Measurements from ENCODE around the gene ZCCHC14.
"Not testable (repeated sequence)": the region's sequence is repeated elsewhere in the genome, so short reads cannot be mapped to it uniquely, and the experiment has no call there.

ZCCHC14 gene

GRCh38 chr16:87481711-87482110, 11.1 kb downstream of the ZCCHC14 start:
- not testable (repeated sequence) for DNase-seq (ENCODE audit: low read depth, low spot score)

DNA sequence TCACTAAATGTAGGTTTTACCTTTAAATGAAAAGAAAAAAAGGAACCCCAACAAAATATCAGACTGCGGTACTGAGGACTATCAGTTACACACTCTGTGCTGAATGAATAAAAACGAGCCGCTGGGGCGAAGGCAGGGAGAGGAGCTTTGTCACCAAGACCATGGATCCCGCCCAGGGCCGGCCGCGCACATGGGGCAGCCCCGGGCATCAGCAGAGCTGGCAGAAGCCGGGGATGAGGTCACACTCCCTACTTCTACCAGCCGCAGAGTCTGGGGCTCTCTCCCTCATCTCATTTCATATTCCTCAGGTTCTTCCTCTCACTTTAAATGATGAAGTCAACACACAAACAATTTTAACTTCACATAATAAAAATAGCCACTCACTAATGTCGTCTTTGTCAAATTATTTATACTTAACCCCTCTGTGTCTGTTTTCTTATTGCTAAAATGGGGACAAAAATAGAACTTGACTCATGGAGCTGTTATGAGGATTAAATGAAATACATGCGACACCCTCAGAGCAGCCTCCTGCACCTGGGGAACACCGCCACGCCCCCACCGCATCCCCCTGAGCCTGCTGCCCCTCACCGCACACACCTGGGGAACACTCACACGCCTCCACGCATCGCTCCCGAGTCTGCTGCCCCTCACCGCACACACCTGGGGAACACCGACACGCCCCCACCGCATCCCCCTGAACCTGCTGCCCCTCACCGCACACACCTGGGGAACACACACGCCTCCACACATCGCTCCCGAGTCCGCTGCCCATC, 15.4 kb downstream of the ZCCHC14 start:
- not testable (repeated sequence) for DNase-seq (ENCODE audit: low read depth, low spot score)

DNA sequence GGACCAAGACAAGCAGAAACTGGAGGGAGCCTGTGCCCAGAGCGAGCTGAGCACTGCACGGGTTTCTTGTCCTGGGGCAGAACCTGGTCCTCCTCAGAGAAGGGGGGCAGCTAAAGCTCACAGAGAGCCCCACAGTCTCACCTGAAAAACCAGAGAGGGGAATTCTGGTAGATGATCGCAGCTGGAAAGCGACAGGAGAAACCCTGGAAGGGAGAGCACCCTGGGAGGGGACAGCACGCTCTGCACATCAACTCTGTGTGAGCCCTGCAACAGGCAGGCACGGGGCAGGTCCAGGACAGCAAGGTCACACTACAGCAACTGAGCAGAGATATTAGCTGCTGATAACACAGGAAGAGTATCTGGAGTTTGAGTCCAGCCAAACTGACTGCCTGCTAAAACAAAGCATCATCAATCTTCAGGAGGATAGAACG, 18.2 kb downstream of the ZCCHC14 start:
- DNase-seq (ENCODE audit: low read depth, low spot score): no peak

GRCh38 chr16:87474017-87474416, 18.8 kb downstream of the ZCCHC14 start:
- DNase-seq (ENCODE audit: low read depth, low spot score): no peak

GRCh38 chr16:87472935-87473334, 19.9 kb downstream of the ZCCHC14 start:
- no peak for DNase-seq (ENCODE audit: low read depth, low spot score)

DNA sequence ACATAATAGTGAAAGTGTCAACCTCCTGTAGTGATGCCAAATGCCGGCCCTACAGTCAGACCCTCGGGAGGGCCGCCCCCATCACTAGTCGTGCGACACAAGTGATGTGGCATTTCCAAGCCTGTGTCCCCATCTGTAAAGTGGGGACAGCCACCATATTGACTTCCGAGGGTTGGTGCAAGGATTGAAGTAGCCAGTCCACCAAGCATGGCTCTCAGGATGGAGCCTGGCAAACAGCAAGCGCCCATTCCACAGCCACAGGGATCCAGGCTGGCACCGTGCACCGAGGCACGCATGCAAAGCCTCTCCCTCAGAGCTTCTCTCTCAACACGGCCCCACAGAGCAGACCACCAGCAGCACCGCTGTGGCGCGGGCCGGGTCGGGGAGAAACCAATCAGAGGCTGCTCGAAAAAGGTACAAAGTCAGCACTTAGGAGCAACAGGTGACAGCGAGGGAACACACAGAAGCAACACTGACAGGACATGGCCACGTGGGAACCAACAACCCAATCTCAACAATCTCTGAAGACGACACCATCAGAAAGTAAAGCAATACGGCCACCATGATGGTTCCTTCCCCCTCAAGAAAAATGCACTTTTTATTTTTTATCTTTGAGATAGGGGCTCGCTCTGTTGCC, 20.6 kb downstream of the ZCCHC14 start:
- no peak for DNase-seq (ENCODE audit: low read depth, low spot score)

- no peak for DNase-seq (ENCODE audit: low read depth, low spot score)
These were observed 21.3 kb downstream of the ZCCHC14 start for GRCh38 chr16:87471278-87472141.

DNA sequence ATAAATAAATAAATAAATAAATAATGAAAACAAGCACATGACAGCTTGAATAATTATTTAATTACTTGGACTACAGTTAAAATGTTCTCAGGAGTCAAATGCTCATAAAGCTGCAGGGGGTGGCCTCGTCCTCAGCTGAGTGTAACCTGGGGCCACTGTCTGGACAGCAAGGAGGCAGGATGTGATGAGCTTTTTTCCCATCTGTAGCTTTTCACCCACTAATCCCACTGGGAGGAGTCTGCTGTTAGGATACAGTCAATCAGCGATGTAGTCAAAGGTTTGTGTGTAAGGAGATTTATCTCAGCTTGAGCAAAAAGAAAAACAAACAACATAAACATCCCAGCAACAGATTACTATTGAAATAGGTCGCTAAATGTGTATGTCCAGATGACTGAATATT, 22.5 kb downstream of the ZCCHC14 start:
- DNase-seq (ENCODE audit: low read depth, low spot score): no peak

GRCh38 chr16:87469169-87469568, 23.7 kb downstream of the ZCCHC14 start:
- no peak for DNase-seq (ENCODE audit: low read depth, low spot score)

GRCh38 chr16:87468550-87468949, 24.3 kb downstream of the ZCCHC14 start:
- DNase-seq (ENCODE audit: low read depth, low spot score): no peak

DNA sequence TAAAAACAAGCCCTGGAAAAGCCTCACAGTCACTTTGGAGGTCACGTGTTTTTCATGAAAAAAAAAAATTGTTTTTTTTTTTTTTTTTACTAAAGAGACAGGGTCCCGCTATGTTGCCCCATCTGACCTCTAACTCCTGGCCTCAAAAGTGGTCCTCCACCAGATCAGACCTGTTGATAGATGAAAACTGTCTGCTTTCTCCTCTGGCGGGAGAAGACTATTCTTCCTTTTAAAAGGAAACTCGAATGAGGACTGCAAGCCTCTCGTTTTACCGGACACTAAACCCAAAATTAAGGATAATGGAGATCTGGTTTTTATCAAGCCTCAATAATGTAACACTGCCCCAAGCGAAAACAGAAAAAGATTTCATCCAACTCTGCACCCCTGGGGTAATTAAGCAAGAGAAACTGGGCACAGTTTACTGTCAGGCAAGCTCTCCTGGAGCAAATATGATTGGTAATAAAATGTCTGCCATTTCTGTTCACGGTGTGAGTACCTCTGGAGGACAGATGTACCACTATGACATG, 25.8 kb downstream of the ZCCHC14 start:
- DNase-seq (ENCODE audit: low read depth, low spot score): no peak

DNA sequence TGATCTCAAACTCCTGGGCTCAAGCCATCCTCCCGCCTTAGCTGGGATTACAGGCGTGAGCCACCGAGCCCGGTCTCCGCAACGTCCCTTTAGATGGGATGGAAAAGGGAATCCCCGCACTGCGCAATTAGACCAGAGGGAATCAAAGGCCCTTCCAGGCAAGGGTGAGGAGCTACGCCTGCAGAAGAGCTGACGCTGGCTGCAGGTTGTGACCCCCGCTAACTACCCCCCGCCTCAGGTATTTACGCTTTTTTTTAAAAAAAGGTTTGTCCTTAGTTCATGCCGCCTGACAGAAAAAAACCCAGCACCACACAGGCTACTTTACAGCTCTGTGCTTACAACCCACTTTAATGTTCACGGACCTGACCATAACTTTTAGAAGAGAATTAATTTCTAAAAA, 26.9 kb downstream of the ZCCHC14 start:
- no peak for DNase-seq (ENCODE audit: low read depth, low spot score)

GRCh38 chr16:87465306-87465705, 27.5 kb downstream of the ZCCHC14 start:
- DNase-seq (ENCODE audit: low read depth, low spot score): no peak

DNA sequence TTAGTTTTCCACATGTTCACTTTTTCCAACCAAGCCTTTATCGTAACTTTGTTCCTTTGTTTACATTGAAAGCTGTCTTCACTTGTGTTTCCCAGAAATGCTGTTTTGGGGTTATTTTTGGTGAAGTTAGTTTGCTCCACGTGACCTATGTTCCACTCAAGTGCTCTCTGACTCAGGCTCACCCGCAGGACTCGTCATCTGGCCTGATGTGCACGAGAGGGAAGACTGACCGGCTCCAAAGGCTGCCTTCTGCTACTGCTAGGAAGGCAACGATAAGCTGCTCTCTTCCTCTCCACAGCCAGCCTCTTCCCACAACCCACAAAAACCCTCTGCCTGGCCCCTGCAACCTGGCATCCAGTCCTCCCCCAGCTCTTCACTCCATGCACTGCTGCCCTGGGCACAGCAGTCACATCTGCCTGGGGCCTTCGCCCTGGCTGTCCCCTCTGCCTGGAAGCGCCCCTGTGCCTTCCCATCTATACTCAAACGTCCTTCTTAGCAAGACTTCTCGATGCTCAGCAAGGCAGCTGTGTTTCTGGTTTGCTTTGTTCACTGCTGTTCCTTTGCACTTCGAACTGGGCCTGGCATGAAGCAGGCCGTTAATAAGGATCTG, 28.0 kb downstream of the ZCCHC14 start:
- DNase-seq (ENCODE audit: low read depth, low spot score): no peak

DNA sequence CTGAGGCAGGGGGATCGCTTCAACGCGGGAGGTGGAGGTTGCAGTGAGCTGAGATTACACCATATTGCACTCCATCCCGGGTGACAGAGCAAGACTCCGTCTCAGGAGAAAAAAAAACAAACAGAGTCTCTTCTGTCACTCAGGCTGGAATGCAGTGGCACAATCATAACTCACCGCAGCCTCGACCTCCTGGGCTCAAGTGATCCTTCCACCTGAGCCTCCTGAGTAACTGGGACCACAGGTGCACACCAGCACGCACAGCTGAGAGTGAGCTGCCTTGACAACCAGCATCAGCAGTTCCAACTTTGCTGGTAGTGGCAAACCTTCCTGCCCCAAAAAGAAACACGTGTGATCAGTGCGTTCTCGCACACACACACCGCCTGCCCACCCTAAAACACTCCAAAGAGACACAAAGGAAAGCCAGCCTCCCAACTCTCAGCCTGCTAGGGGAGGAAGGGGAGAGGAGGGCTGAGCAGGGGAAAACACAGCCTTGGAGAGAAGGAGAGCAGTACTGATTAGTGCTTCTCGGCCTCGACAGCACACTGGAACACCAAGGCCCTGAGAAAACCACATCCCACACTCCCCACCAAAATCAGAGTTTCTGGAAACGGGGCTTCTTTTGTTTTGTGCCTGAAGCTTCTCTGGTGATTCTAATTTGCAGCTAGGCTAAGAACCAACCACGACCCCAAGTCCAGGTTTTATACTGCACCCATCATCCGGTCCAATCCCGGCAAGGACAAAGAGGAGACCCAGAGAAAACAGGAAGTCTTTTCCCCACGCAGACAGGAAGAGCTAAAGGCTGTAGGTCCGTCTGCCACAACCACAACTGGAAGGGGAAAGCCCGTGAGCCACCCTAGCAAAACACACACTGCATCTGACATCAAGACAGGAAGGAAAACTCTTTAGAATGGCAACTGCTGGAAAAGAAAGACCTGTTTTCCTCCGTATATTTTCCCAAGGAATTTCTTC, 28.8 kb downstream of the ZCCHC14 start:
- no peak for DNase-seq (ENCODE audit: low read depth, low spot score)

DNA sequence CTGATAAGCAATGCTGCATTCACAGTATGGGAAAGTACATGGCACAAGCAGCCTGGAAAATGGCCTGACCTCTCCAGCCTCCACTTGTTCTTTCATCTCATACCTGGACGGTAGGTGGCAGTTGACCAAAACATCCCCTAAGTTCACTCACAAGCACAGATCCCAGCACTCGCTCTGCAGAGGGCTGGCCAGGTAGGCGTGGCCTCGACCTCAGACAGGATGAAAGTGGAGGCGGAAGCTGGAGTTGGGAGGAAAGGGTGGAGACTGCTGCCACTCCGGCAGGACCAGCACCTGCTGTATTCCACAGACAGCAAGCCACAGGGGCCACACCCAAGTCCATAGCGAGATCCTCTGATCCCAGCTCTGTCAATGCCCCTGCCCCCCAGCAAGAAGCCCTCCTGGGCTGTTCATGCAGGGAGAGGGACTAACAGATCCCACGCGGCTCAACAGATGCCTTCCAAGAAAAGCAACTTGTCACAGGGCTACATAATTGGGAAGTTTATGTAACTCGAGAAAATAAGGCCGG, 31.3 kb downstream of the ZCCHC14 start:
- no peak for DNase-seq (ENCODE audit: low read depth, low spot score)

DNA sequence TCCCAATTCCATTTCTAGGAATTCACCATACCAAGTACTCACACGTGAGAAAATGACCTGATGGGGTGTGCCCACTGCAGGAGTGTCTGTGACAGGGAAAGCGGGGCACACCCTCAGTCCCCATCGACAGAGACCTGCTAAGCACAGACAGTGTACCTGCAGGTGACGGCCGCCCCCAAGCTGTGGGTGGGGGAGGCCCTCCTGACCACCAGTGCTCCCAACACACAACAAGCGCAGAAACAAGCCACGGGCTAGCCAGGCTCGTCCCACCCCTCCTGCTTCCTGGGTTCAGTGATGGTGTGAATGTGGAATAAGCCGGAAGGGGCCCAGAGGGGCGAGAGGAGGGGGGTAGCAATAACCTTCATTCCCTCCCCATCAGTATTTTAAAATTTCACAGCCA, 31.9 kb downstream of the ZCCHC14 start:
- DNase-seq (ENCODE audit: low read depth, low spot score): no peak

GRCh38 chr16:87459833-87460232, 33.0 kb downstream of the ZCCHC14 start:
- DNase-seq (ENCODE audit: low read depth, low spot score): no peak

DNA sequence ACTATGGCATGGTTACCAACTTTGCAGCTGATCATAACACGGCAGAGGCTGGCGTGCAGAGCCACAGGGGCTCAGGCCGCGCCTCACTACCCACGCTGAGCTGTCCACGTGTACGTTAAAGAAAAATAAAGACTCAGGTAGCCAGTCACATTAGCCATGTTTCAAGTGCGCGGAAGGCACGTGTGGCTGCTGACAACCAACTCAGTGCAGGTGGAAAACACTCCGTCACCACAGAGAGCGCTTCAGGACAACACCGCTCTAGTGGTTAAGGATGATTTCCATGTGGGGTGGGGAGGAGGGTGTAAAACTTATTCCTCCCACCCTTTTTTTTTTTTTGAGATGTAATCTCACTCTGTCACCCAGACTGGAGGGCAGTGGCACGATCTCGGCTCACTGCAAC, 33.8 kb downstream of the ZCCHC14 start:
- no peak for DNase-seq (ENCODE audit: low read depth, low spot score)

DNA sequence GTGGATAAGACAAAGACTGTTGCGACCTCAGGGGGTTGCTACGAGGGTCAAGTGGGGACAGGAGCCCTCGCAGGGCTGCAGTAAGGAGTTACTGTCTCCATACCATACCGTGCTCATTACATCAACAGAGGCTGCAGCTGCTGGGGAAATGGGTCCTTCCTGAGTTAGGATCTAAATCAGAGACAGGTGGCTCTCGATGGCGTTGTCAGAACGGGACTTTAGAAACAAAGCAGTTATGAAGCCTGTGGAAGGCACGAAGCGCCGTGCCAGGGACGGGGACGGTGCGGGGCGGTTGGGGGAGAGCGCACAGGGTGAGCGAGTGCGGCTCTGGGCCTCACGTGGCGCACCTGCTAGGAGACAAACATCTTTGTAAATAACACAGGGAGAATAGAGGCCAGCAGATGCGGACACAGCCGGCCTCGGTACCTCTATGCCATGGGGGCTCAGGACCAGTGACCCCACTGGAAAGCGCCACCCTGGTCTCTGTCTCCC, 34.4 kb downstream of the ZCCHC14 start:
- DNase-seq (ENCODE audit: low read depth, low spot score): no peak

Measured in activated naive CD8-positive, alpha-beta T cell treated with anti-CD3 and anti-CD28 coated beads, Interleukin-2, amount 50 U/mL, for 16 hours (primary cell).